KOPT-K1 (cell line): Measurements from ENCODE around the gene LAMTOR4.
"Not testable (repeated sequence)": the region's sequence is repeated elsewhere in the genome, so short reads cannot be mapped to it uniquely, and the experiment has no call there.

ENCODE experiments used
- H3K27ac ChIP-seq: fragments of 200-600 bp; sonication (generic); 2 replicates; pipeline ENCODE4 v1.5.1; 2016; ENCODE audit warnings: antibody characterized with exemption, mild to moderate bottlenecking, low read depth, low read length; ENCODE audit not compliant: poor library complexity, severe bottlenecking
- H3K36me3 ChIP-seq: fragments of 200-600 bp; sonication (generic); 2 replicates; pipeline ENCODE4 v1.5.1; 2017; ENCODE audit warnings: antibody characterized with exemption, mild to moderate bottlenecking, low read length, moderate library complexity; ENCODE audit not compliant: insufficient read depth
- H3K9me3 ChIP-seq: fragments of 200-600 bp; sonication (generic); 2 replicates; pipeline ENCODE4 v1.5.1; 2017; ENCODE audit warnings: antibody characterized with exemption, low read length, mild to moderate bottlenecking; ENCODE audit not compliant: insufficient read depth, poor library complexity, severe bottlenecking

Gene LAMTOR4

GRCh38 chr7:100118388-100119071, 30.2 kb upstream of the LAMTOR4 start:
- Histone ChIP-seq H3K27ac (peak overlapping the region; percentile 66), H3K36me3 (peaks cover 25% of the 10 kb centered on the region)

DNA sequence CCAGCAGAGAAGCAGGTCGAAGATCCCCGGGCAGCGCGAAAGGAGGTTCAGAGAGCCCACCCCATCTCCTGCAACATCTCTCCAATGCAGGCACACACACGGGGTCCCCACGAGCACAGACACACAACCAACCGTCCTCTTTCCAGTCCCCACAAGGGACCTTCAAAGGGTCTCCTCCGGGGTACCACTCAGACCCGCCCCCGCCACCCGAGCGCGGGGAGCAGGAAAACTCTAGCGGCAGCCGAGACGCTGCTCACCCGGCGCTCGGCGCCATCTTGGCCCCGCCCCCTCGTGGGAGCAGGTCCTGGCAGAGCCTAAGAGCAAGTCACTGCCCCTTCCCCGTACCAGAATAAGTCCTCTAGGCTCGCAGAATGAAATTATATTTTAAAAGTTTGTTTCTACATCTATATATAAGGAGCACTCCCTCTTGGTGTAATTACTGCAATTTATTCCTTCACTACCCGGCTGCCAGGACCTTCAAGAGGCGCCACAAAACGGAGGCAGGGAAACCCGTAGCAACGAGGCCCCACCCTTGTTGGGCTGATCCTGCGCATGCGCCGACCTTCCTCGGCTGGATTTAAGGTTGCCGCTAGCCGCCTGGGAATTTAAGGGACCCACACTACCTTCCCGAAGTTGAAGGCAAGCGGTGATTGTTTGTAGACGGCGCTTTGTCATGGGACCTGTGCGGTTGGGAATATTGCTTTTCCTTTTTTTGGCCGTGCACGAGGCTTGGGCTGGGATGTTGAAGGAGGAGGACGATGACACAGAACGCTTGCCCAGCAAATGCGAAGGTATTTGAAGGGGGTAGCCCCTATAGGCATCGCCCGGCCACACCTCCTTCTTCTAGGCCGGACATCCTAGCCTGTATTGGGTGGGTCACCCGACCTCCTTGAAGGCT, 29.4 kb upstream of the LAMTOR4 start, which contains the start of the genes CNPY4 and TAF6:
Gene CNPY4 (plus strand): TSS at position 563 of the 898 bp plus-strand sequence. CDS start 111 bp downstream, at position 674.
Gene TAF6 (minus strand): TSS at position 287 of the 898 bp plus-strand sequence. CDS start 5,149 bp downstream, outside the sequence.
- no peaks in the 10 kb centered on the region for H3K9me3 ChIP-seq
- peak within 1 kb of the TSS; percentile 66 for H3K27ac ChIP-seq
- peaks cover 22% of the 10 kb centered on the region; the same call in 1 of the 2 replicates for H3K36me3 ChIP-seq

More at GRCh38 chr7:100118388-100119071, 30.2 kb upstream of the LAMTOR4 start:
- H3K9me3 ChIP-seq = no peaks in the 10 kb centered on the region

DNA sequence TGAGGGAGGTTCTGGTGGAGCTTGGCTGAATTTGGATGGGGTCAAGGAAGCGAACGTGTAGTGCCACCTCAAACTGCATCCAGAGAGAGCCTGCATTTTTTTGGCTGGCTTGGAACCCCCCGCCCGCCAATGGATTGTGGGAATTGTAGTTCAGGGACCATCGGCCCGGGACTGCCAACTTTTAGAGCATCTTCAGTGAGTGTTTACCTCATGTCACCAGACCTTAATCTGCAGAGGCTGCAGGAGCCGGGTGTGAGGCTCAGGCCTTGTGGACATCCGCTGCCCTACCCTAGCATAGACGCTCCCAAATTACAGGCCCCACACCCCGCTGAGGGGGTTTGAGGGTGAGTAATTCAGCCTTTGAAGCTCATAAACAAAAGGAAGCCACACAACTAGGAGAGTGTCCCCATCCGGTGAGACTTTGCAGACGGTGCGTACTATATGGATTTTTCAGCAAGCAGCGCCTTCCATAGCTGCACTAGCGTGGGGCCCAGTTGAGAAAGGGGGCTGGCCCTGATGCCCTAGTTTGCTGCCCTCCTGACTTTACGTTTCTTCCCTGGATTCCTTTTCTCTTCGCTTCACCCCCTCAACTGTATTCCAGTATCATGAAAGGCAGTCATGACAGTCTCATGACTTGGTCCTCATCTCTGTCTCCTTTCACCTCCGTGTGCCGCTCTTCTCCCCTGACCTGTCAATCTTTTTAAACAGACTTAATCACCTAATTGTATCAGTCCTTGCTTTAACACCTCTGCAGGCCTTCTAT, 28.6 kb upstream of the LAMTOR4 start:
- Histone ChIP-seq H3K36me3 (peaks cover 19% of the 10 kb centered on the region; the same call in 1 of the 2 replicates), H3K27ac (peak overlapping the region; percentile 66)

DNA sequence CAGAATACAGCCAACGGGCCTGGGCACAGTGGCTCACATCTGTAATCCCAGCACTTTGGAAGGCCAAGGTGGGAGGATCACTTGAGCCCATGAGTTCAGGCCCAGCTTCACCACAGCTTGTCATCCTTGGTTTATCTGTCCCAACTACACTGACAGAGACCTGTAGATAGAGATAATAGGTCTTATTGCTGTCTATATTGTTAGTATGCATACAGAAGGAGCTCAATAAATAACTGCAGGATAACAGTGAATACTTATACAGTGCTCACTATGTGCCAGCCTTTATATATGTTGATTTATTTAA, 28.0 kb upstream of the LAMTOR4 start:
- Histone ChIP-seq H3K9me3 (no peaks in the 10 kb centered on the region), H3K27ac (peak overlapping the region; percentile 66), H3K36me3 (peaks cover 16% of the 10 kb centered on the region; the same call in 1 of the 2 replicates)

More for the DNA sequence above, 28.6 kb upstream of the LAMTOR4 start:
- no peaks in the 10 kb centered on the region for H3K9me3 ChIP-seq

GRCh38 chr7:100122067-100122466, 26.7 kb upstream of the LAMTOR4 start:
- no peak overlapping the region for H3K27ac ChIP-seq
- no peaks in the 10 kb centered on the region for H3K9me3 ChIP-seq
- H3K36me3 ChIP-seq = peaks cover 11% of the 10 kb centered on the region; the same call in 1 of the 2 replicates

DNA sequence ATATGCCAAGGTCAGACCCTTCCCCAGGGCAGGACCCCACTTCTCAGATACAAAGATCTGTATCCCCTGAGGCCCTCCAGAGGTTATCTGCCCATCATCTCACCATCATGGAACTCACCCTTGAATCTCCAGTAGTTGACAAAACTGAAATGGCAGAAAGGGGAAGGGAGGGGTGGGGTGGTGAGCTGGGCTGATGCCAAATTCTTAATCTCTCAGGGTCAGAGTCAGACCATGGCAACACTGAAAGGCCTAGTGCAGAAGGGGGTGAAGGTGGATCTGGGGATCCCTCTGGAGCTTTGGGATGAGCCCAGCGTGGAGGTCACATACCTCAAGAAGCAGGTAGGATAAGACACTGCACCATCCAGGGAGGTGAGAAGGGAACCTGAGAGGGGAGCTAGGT, 26.1 kb upstream of the LAMTOR4 start:
- Histone ChIP-seq H3K27ac (no peak overlapping the region), H3K36me3 (peaks cover 11% of the 10 kb centered on the region; the same call in 1 of the 2 replicates), H3K9me3 (no peaks in the 10 kb centered on the region)

DNA sequence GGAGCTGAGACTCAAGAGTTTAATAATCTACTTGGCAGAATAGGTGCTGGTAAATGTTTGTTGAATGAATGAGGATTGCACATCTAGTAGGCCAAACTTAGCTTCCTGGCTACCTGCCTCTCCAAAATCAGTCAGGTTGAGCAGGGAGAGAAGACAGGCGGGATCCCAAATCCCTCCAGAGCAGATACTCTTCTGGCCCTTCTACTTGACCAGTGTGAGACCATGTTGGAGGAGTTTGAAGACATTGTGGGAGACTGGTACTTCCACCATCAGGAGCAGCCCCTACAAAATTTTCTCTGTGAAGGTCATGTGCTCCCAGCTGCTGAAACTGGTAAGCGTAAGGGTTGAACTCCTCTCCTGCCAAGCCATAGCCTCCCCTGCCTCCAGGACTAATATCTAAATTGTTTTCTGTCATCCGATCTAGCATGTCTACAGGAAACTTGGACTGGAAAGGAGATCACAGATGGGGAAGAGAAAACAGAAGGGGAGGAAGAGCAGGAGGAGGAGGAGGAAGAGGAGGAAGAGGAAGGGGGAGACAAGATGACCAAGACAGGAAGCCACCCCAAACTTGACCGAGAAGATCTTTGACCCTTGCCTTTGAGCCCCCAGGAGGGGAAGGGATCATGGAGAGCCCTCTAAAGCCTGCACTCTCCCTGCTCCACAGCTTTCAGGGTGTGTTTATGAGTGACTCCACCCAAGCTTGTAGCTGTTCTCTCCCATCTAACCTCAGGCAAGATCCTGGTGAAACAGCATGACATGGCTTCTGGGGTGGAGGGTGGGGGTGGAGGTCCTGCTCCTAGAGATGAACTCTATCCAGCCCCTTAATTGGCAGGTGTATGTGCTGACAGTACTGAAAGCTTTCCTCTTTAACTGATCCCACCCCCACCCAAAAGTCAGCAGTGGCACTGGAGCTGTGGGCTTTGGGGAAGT, 24.2 kb upstream of the LAMTOR4 start:
- H3K36me3 ChIP-seq = peaks cover 11% of the 10 kb centered on the region; the same call in 1 of the 2 replicates
- H3K27ac ChIP-seq = peak overlapping the region; percentile 1
- H3K9me3 ChIP-seq = no peaks in the 10 kb centered on the region

GRCh38 chr7:100126239-100126930, 22.3 kb upstream of the LAMTOR4 start:
- Histone ChIP-seq H3K9me3 (no peaks in the 10 kb centered on the region), H3K27ac (peak overlapping the region; percentile 94), H3K36me3 (peaks cover 11% of the 10 kb centered on the region; the same call in 1 of the 2 replicates)

- Histone ChIP-seq H3K9me3 (no peaks in the 10 kb centered on the region), H3K27ac (peak within 1 kb of the TSS; percentile 94), H3K36me3 (peaks cover 11% of the 10 kb centered on the region; the same call in 1 of the 2 replicates)
Observed at GRCh38 chr7:100126931-100127865, 21.5 kb upstream of the LAMTOR4 start, which contains the start of gene MBLAC1. Gene MBLAC1 (plus strand): TSS chr7:100126967. CDS start chr7:100127396, 429 bp downstream.

- Histone ChIP-seq H3K27ac (peak overlapping the region; percentile 94), H3K36me3 (peaks cover 11% of the 10 kb centered on the region; the same call in 1 of the 2 replicates), H3K9me3 (no peaks in the 10 kb centered on the region)
Observed at GRCh38 chr7:100127866-100128636, 20.7 kb upstream of the LAMTOR4 start.

GRCh38 chr7:100128637-100128963, 20.1 kb upstream of the LAMTOR4 start:
- Histone ChIP-seq H3K9me3 (no peaks in the 10 kb centered on the region), H3K27ac (peak overlapping the region; percentile 94), H3K36me3 (peaks cover 11% of the 10 kb centered on the region; the same call in 1 of the 2 replicates)

- H3K36me3 ChIP-seq, H3K27ac ChIP-seq: not testable (repeated sequence)
Observed at GRCh38 chr7:100130220-100130607, 18.5 kb upstream of the LAMTOR4 start.

More at GRCh38 chr7:100130220-100130607, 18.5 kb upstream of the LAMTOR4 start:
- H3K9me3 ChIP-seq = not testable (repeated sequence)
